ENCODE data around the gene ARMC5.

The ARMC5 gene

DNA sequence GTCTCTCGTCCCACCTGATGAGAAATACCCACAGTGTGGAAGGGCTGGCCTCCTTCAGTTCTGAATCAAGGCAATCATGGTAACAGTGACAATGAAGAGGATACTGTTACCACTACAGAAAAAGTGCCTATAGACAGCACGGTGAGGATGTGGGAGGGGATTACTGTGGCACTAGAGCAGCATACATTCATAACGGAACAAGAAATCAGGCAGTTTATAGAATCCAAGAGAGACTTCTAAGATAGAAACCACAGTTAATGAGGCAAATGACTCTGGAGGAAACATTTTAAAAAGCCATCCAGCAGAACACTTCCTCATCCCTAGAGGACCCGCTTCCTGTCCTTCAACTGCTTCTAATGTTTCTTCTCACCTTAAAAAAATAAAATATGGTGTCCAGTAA, 46.2 kb downstream of the ARMC5 start:
- in situ Hi-C loops (cut with HindIII; ENCODE audit: low sequenced_read_pairs): no loop called here
- TF ChIP-seq, protein P1, sequence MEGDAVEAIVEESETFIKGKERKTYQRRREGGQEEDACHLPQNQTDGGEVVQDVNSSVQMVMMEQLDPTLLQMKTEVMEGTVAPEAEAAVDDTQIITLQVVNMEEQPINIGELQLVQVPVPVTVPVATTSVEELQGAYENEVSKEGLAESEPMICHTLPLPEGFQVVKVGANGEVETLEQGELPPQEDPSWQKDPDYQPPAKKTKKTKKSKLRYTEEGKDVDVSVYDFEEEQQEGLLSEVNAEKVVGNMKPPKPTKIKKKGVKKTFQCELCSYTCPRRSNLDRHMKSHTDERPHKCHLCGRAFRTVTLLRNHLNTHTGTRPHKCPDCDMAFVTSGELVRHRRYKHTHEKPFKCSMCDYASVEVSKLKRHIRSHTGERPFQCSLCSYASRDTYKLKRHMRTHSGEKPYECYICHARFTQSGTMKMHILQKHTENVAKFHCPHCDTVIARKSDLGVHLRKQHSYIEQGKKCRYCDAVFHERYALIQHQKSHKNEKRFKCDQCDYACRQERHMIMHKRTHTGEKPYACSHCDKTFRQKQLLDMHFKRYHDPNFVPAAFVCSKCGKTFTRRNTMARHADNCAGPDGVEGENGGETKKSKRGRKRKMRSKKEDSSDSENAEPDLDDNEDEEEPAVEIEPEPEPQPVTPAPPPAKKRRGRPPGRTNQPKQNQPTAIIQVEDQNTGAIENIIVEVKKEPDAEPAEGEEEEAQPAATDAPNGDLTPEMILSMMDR (IDR thresholded peaks at IDR 0.05; ENCODE audit: low read depth, low read length): no peak
- no peak for DNase-seq (ENCODE audit: low read depth, low spot score)

DNA sequence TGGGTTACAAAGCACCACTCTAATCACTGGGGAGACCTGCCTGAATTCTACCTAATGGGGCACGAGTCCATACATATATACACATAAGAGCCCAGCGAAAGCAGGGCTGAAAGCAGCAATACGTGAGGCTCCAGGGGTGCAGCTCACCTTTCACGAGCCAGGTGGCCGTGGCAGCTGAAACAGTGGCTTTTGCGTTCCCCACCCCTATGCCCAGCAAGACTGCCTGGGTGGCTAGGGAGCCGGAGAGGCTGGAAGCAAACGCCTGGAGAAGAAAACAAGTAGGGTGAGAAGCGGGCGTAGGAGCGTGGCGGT, 48.3 kb downstream of the ARMC5 start:
- peak overlapping the region; percentile 98 for H3K4me3 ChIP-seq (ENCODE audit: low read depth, low read length)
- TF ChIP-seq, protein P1 (IDR thresholded peaks at IDR 0.05; ENCODE audit: low read depth, low read length): no peak
- no peak for DNase-seq (ENCODE audit: low read depth, low spot score)
- in situ Hi-C loops (cut with HindIII; ENCODE audit: low sequenced_read_pairs): no loop called here

More for the DNA sequence above, 46.2 kb downstream of the ARMC5 start:
- no peak overlapping the region for H3K4me3 ChIP-seq (ENCODE audit: low read depth, low read length)

DNA sequence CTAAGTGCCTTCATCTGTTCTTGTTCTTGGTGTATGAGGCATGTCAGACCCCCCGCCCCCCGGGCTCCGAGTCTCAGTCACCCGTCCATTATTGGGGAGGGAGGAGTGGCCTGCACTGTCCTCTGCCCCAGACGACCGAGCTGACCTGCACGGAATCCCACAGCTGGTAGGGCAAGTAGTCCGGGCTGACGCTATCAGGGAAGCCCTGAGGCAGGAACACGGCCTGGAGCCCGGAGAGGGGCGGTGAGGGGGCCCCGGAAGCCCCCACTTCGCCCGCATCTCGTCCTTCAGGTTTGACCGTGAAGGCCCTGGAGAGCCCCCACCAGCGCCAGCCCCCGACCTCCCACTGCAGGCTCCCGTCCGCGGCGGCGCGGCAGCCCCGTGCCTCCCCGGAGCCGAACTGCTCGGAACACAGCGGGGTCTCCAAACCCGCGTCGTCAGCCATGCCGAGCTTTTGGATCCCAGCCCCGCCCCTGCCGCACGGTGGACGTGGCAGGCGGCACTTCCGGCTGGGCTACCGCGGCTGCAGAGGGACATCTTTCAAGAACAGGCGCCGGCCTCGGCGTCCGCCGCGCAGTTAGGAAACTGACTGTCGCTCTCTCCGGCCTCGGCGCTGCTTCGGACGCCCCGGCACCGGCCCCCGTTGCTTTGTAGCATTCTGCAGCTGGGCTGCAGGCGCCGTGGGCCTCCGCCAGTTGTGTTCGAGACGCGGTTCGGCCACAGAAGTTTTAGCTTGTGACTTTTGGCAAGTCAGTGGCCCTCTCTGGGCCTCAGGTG, 48.8 kb downstream of the ARMC5 start, which contains the start of gene RUSF1:
Gene RUSF1 (minus strand): TSS at position 463 of the 777 bp plus-strand sequence. CDS start 18 bp downstream, at position 445.
- in situ Hi-C loops (cut with HindIII; ENCODE audit: low sequenced_read_pairs): no loop called here
- peak; percentile 93 for DNase-seq (ENCODE audit: low read depth, low spot score)
- TF ChIP-seq, protein P1 (IDR thresholded peaks at IDR 0.05; ENCODE audit: low read depth, low read length): no peak
- H3K4me3 ChIP-seq (ENCODE audit: low read depth, low read length): peak within 1 kb of the TSS; percentile 98

DNA sequence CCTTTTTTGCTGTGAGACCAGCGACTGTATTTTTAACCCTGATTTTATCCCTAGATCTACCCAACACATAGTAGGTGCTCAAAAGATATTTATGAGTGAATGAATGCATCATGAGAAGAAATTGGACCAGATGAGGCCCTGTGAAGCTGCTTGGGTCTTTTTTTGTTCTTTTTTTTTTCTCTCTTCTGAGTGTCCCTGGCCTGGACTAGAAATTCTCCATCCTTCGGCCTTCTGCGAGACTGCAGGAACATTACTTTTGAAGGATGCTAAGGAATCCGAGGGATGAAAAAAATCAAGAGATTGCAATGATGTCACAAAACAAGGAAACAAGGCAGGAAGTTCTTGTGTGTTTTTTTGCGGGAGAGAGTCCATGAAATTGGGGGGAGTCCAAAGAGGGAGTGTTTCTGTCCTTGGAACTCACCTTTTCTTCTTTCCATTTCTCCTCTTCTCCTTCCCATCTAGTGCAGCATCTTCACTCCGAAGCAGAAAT, 49.5 kb downstream of the ARMC5 start:
- TF ChIP-seq, protein P1 (IDR thresholded peaks at IDR 0.05; ENCODE audit: low read depth, low read length): no peak
- H3K4me3 ChIP-seq (ENCODE audit: low read depth, low read length): peak overlapping the region; percentile 98
- DNase-seq (ENCODE audit: low read depth, low spot score): no peak
- in situ Hi-C loops (cut with HindIII; ENCODE audit: low sequenced_read_pairs): no loop called here

DNA sequence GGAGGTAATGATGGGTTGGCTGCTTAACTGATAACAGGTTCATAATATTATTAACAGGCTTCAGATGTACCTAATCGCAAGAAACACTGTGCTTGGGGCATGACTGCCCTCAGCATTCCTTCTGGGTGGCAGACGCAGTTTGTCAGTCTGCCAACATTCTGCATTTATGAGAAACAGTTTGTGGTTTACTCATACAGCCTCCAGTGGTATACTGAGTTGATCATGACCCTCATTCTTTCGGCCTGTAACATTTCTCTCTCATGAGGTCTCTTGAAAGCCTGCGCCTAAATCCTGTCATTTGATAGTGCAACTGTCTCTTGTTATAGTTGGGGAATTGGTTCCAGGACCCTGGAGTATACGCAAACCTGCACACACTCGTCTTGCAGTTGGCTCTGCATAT, 53.8 kb downstream of the ARMC5 start:
- DNase-seq (ENCODE audit: low read depth, low spot score): peak; percentile 59
- TF ChIP-seq, protein P1 (IDR thresholded peaks at IDR 0.05; ENCODE audit: low read depth, low read length): no peak
- no peak overlapping the region for H3K4me3 ChIP-seq (ENCODE audit: low read depth, low read length)
- in situ Hi-C loops (cut with HindIII; ENCODE audit: low sequenced_read_pairs): no loop called here

DNA sequence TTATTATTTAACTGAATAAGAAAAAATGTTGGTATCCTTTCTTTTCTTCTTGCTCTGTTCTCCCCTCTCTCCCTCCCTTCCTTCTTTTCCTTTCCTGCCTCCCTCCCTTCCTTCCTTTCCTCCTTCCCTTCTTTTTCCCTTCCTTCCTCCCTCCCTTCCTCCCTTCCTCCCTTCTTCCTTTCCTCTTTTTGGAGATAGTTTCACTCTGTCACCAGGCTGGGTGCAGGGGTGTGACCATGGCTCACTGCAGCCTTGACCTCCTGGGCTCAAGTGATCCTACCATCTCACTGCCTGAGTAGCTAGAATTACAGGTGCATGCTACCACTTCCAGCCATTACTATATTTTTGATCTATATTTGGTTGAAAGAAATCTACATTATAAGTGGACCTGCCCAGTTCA, 54.6 kb downstream of the ARMC5 start:
- no peak for DNase-seq (ENCODE audit: low read depth, low spot score)
- no peak overlapping the region for H3K4me3 ChIP-seq (ENCODE audit: low read depth, low read length)
- TF ChIP-seq, protein P1 (IDR thresholded peaks at IDR 0.05; ENCODE audit: low read depth, low read length): no peak
- in situ Hi-C loops (cut with HindIII; ENCODE audit: low sequenced_read_pairs): no loop called here

All from astrocyte of the spinal cord (primary cell).